Measurements from ENCODE around the gene RHNO1. TPM values are rescaled to one million over a fixed set of nuclear protein-coding genes. Genes with fewer than 3 reads are reported as not detected.

RHNO1 gene
- total and polyA plus RNA-seq, 2 donors (not counting 1 experiment from before 2014, with no cell fraction given): 29.7 to 33.2 TPM

GRCh38 chr12:2891240-2892053 is 14.4 kb downstream of the RHNO1 start:
- Histone ChIP-seq H3K9ac (ENCODE audit: insufficient read depth, low read length) (peak overlapping the region; percentile 92), H4K20me1 (ENCODE audit: control insufficient read depth, extremely low read depth, insufficient read depth, low read length) (no peaks in the 10 kb centered on the region), H2AFZ (ENCODE audit: low read length) (peak overlapping the region; percentile 7), H3K36me3 (ENCODE audit: control insufficient read depth, insufficient read depth, low read length) (no peaks in the 10 kb centered on the region), H3K27me3 (ENCODE audit: control insufficient read depth, insufficient read depth, low read length) (no peaks in the 10 kb centered on the region), H3K4me1 (ENCODE audit: control insufficient read depth, extremely low read depth, insufficient read depth, low read length) (peaks cover 5% of the 10 kb centered on the region), H3K9me3 (ENCODE audit: control insufficient read depth, insufficient read depth, low read depth, low read length) (no peaks in the 10 kb centered on the region), H3K4me2 (ENCODE audit: extremely low read depth, insufficient read depth, low read length) (peak overlapping the region; percentile 83), H3K4me3 (replicated peaks in 1 of 4; ENCODE audit: control extremely low read depth in 1 of 4, insufficient read depth in 1 of 4, low read depth in 3 of 4, low read length in 4 of 4) (peak overlapping the region; percentile 80 to 92 (median 90)), H3K27ac (ENCODE audit: insufficient read depth, low read length) (peak overlapping the region; percentile 92), H3K79me2 (ENCODE audit: control insufficient read depth, insufficient read depth, low read length) (peaks cover 39% of the 10 kb centered on the region)
- no peak for TF ChIP-seq CTCF (conservative IDR thresholded peaks at IDR 0.05 in 1 of 2, IDR thresholded peaks at IDR 0.05 in 1 of 2; ENCODE audit: low read depth in 1 of 2, low read length in 2 of 2)
- TF ChIP-seq EZH2 (IDR thresholded peaks at IDR 0.05; ENCODE audit: low read length, missing control alignments): no peak
- peak; percentile 60 to 70 for DNase-seq (ENCODE audit: low read depth in 2 of 2)

- Histone ChIP-seq H3K9ac (ENCODE audit: insufficient read depth, low read length) (no peak overlapping the region), H3K4me2 (ENCODE audit: extremely low read depth, insufficient read depth, low read length) (peak overlapping the region; percentile 83), H3K79me2 (ENCODE audit: control insufficient read depth, insufficient read depth, low read length) (peaks cover 46% of the 10 kb centered on the region), H3K4me1 (ENCODE audit: control insufficient read depth, extremely low read depth, insufficient read depth, low read length) (peaks cover 5% of the 10 kb centered on the region), H4K20me1 (ENCODE audit: control insufficient read depth, extremely low read depth, insufficient read depth, low read length) (no peaks in the 10 kb centered on the region), H3K36me3 (ENCODE audit: control insufficient read depth, insufficient read depth, low read length) (peaks cover under 1% of the 10 kb centered on the region), H3K27me3 (ENCODE audit: control insufficient read depth, insufficient read depth, low read length) (no peaks in the 10 kb centered on the region), H2AFZ (ENCODE audit: low read length) (no peak overlapping the region), H3K27ac (ENCODE audit: insufficient read depth, low read length) (peak overlapping the region; percentile 92), H3K4me3 (replicated peaks in 1 of 4; ENCODE audit: control extremely low read depth in 1 of 4, insufficient read depth in 1 of 4, low read depth in 3 of 4, low read length in 4 of 4) (peak overlapping the region; percentile 80 to 92 (median 90)), H3K9me3 (ENCODE audit: control insufficient read depth, insufficient read depth, low read depth, low read length) (no peaks in the 10 kb centered on the region)
- TF ChIP-seq EZH2 (IDR thresholded peaks at IDR 0.05; ENCODE audit: low read length, missing control alignments) (no peak), CTCF (conservative IDR thresholded peaks at IDR 0.05 in 1 of 2, IDR thresholded peaks at IDR 0.05 in 1 of 2; ENCODE audit: low read depth in 1 of 2, low read length in 2 of 2) (no peak)
- peak in 1 of 2 donors; percentile 28 for DNase-seq (ENCODE audit: low read depth in 2 of 2)
Measured at GRCh38 chr12:2892246-2892645, 15.2 kb downstream of the RHNO1 start.

- Histone ChIP-seq H3K27ac (ENCODE audit: insufficient read depth, low read length) (peak overlapping the region; percentile 74), H3K79me2 (ENCODE audit: control insufficient read depth, insufficient read depth, low read length) (peaks cover 50% of the 10 kb centered on the region), H3K4me2 (ENCODE audit: extremely low read depth, insufficient read depth, low read length) (peak overlapping the region; percentile 3), H3K27me3 (ENCODE audit: control insufficient read depth, insufficient read depth, low read length) (no peaks in the 10 kb centered on the region), H3K9me3 (ENCODE audit: control insufficient read depth, insufficient read depth, low read depth, low read length) (no peaks in the 10 kb centered on the region), H2AFZ (ENCODE audit: low read length) (no peak overlapping the region), H3K9ac (ENCODE audit: insufficient read depth, low read length) (peak overlapping the region; percentile 36), H3K4me3 (replicated peaks in 1 of 4; ENCODE audit: control extremely low read depth in 1 of 4, insufficient read depth in 1 of 4, low read depth in 3 of 4, low read length in 4 of 4) (peak overlapping the region in 1 of 4 experiments; percentile 92), H3K36me3 (ENCODE audit: control insufficient read depth, insufficient read depth, low read length) (peaks cover 1% of the 10 kb centered on the region), H4K20me1 (ENCODE audit: control insufficient read depth, extremely low read depth, insufficient read depth, low read length) (no peaks in the 10 kb centered on the region), H3K4me1 (ENCODE audit: control insufficient read depth, extremely low read depth, insufficient read depth, low read length) (peaks cover 5% of the 10 kb centered on the region)
- TF ChIP-seq CTCF (conservative IDR thresholded peaks at IDR 0.05 in 1 of 2, IDR thresholded peaks at IDR 0.05 in 1 of 2; ENCODE audit: low read depth in 1 of 2, low read length in 2 of 2) (no peak), EZH2 (IDR thresholded peaks at IDR 0.05; ENCODE audit: low read length, missing control alignments) (no peak)
- peak; percentile 91 to 92 for DNase-seq (ENCODE audit: low read depth in 2 of 2)
Measured at GRCh38 chr12:2893007-2893406, 16.0 kb downstream of the RHNO1 start.
